Right atrium auricular region (tissue), 2 donors: ENCODE data around the gene ZNF169. TPM values are rescaled to one million over a fixed set of nuclear protein-coding genes. Genes with fewer than 3 reads are reported as not detected.
A peak's percentile ranks its signal among the peaks of the same experiment; 100 is the strongest.
"Not testable (repeated sequence)": the region's sequence is repeated elsewhere in the genome, so short reads cannot be mapped to it uniquely, and the experiment has no call there.

Experiments used
- DNase-seq: peaks from one replicate; pipeline ENCODE4 v3.0.0-alpha.2; 2019; ENCODE audit warnings: low spot score
- H3K27ac ChIP-seq, 2 donors: fragments of 200-600 bp; sonication (generic); 1 replicate in 1 of 2; 2 replicates in 1 of 2; pipeline ENCODE4 v1.5.1; 2016 to 2019
- H3K27me3 ChIP-seq, 2 donors: fragments of 200-600 bp; sonication (generic); one replicate each; pipeline versions ENCODE4 v1.5.1 to v1.6.0; 2017 to 2019
- H3K36me3 ChIP-seq: fragments of 200-600 bp; sonication (generic); one replicate; pipeline ENCODE4 v1.5.1; 2016
- H3K4me1 ChIP-seq, 2 donors: fragments of 200-600 bp; sonication (generic); one replicate each; pipeline versions ENCODE4 v1.5.1 to v1.6.0; 2017 to 2019
- H3K4me3 ChIP-seq, 2 donors: fragments of 200-600 bp; sonication (generic); 1 replicate in 1 of 2; 2 replicates in 1 of 2; pipeline ENCODE4 v1.5.1; 2017 to 2019; ENCODE audit warnings: mild to moderate bottlenecking in 1 of 2, moderate library complexity in 1 of 2
- H3K9me3 ChIP-seq, 2 donors: fragments of 200-600 bp; sonication (generic); one replicate each; pipeline ENCODE4 v1.5.1; 2019
- total RNA-seq, 2 donors: library from RNA; depleted of rRNA; stranded (reverse); fragments of >200 nt; gene quantifications; one replicate each; pipeline ENCODE4 v1.1.0, GENCODE V29; 2016

ZNF169 gene
- total RNA-seq, 2 donors from 2014 or later: 1.8 to 6.5 TPM

DNA sequence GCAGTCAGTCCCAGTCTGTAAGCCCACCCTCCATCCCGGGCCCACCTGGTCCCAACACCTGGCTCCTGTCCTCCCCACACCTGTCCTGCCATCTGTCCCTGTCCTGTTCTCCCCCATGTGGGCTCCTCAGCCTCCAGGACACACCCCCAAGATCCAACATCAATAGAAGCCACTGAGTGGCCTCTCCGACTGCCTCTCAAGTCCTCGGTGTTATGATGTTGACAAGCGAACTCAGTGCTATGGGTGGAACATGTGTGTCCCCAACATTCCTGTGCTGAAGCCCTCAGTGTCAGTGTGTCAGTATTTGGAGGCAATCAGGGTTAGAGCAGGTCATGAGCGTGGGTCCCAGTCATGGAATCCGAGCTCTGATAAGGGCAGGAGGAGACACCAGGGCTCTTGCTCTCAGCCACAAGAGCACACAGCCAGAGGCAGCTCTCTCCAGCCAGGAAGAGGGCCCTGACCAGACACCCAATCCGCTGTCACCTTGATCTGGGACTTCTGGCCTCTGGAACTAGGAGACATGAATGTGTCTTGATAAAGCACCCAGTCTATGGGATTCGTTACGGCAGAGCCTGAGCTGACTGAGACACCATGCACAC lies 63.3 kb downstream of the ZNF169 start:
- H3K4me3 ChIP-seq, H3K36me3 ChIP-seq, H3K27me3 ChIP-seq, H3K9me3 ChIP-seq, H3K27ac ChIP-seq, H3K4me1 ChIP-seq, DNase-seq: not testable (repeated sequence)

DNA sequence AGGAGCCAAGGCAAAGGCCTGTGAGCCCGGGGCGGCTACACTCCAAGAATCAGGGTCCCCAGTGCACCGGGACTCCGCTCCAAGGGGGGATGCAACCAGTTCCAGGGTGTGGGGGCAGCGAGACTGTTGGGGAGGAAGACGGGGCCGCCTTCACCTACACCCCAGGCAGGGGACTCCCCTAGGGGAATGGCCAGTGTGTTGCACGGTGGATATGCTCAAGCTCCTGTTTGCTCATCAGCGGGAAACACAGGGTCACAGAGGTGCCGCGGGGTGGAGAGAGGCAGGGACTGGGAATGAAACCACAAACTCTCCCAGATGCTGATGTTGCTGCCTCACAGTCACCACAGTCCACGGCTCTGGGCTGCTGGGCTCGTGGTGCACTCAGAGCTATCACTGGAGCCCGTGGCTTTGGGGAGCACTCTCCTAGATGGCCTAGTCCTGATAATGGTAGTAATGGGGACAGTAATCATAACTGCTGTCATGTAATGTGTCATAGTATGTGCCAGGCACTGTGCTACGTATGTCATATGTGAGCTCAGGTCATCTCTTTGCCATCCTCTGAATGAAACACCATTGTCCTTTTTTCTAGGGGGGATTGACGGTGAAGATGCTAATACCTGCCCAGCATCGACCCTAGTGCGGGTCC lies 64.2 kb downstream of the ZNF169 start:
- not testable (repeated sequence) for H3K27ac ChIP-seq, DNase-seq, H3K9me3 ChIP-seq, H3K36me3 ChIP-seq, H3K4me1 ChIP-seq, H3K4me3 ChIP-seq, H3K27me3 ChIP-seq

DNA sequence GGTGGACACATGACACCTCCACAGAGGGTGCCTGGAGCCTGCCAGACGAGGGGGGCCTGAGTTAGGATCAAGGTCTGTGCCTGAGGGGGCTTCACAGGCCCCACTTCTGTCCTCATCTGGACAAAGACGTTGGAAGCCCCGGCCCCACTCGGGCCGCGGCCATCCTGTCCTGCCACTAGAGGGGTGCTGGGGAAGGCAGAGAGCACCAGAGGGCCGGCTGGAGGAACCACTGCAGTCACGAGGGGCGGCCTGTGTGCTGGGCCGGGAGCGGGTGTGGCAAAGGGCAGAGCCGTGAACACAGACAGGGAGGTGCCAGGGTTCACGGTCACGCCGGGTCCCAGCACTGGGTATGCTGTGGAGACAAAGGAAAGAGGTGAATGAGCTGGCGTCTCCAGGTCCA lies 66.5 kb downstream of the ZNF169 start:
- H3K4me3 ChIP-seq, H3K27me3 ChIP-seq, H3K36me3 ChIP-seq, H3K4me1 ChIP-seq, H3K27ac ChIP-seq, H3K9me3 ChIP-seq: not testable (repeated sequence)
- DNase-seq: peak; percentile 1

GRCh38 chr9:94328544-94328943 lies 69.4 kb downstream of the ZNF169 start, which contains the start of gene NUTM2F:
TSS of gene NUTM2F (minus strand) at chr9:94328644. CDS start at chr9:94328623, 21 bp downstream.
- H3K4me3 ChIP-seq, H3K36me3 ChIP-seq, H3K4me1 ChIP-seq, H3K27ac ChIP-seq, DNase-seq, H3K27me3 ChIP-seq, H3K9me3 ChIP-seq: not testable (repeated sequence)

DNA sequence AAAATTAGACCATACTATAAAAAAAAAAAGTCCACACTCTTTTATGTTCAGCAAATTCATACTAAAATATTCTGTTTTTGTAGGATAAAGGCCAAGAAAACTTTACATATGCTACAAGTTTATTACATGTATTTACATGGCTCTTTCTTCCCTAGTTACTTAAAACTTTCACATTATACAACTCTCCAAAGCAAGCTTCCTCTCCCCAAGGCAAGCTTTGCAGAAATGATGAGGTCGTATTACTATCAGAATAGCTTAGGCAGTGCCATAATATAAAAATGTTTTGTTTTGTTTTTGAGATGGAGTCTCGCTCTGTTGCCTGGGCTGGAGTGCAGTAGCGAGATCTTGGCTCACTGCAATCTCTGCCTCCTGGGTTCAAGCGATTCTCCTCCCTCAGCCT lies 77.3 kb downstream of the ZNF169 start:
- not testable (repeated sequence) for H3K4me3 ChIP-seq, H3K4me1 ChIP-seq, H3K36me3 ChIP-seq, H3K9me3 ChIP-seq, DNase-seq, H3K27me3 ChIP-seq, H3K27ac ChIP-seq

DNA sequence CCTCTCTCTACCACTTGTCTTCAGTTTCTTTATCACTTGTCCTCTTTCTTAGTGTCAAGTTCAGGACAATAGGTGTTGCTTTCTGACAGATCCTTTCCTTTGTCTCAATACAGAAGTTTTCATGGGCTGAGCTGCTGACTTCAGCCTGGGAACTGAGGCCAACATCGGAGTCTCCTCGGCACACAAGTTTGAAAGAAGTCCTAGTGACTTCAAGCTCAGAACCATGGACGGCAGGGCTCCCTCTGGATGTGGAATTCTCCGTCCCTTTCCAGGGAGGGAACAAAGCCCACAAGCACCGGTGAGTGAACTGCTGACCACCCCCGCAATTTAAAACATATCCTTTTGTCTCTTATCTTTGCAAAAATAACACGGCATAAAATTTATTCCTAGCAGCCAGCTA lies 79.6 kb downstream of the ZNF169 start:
- H3K9me3 ChIP-seq, H3K27me3 ChIP-seq, DNase-seq, H3K4me1 ChIP-seq, H3K4me3 ChIP-seq, H3K27ac ChIP-seq, H3K36me3 ChIP-seq: not testable (repeated sequence)

DNA sequence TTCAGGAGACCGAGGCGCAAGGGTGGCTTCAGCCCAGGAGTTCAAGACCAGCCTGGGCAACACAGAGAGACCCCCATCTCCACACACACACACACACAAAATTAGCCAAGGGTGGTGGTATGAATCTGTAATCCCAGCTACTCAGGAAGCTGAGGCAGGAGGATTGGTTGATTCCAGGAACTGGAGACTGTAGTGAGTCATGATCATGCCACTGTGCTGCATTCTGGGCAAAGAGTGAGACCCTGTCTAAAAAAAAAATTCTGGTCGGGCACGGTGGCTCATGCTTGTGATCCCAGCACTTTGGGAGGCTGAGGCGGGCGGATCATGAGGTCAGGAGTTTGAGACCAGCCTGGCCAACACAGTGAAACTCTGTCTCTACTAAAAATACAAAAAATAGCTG lies 80.6 kb downstream of the ZNF169 start:
- H3K27ac ChIP-seq, H3K4me1 ChIP-seq, H3K4me3 ChIP-seq, H3K36me3 ChIP-seq, H3K27me3 ChIP-seq, DNase-seq, H3K9me3 ChIP-seq: not testable (repeated sequence)

GRCh38 chr9:94340750-94341149 lies 81.7 kb downstream of the ZNF169 start:
- not testable (repeated sequence) for H3K4me1 ChIP-seq, H3K36me3 ChIP-seq, H3K27ac ChIP-seq, H3K27me3 ChIP-seq, DNase-seq, H3K4me3 ChIP-seq, H3K9me3 ChIP-seq

DNA sequence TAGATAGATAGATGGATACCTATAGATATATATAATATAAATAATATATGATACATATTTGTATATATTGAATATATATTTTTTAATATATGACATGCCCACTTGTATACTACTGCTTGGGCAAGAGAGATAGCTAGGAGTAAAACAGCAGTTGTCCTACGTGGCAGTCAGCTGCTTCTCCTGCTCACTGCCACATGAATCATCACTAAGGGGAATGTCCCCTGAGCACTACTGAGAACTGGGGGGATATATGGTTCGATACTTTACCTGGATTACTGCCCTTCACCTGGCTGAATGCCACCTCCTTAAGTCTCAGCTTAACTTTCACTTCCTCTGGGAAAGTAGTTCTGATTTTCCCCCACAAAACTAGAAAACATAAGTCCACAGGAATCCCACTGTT lies 82.6 kb downstream of the ZNF169 start:
- DNase-seq, H3K27ac ChIP-seq, H3K36me3 ChIP-seq, H3K4me3 ChIP-seq, H3K27me3 ChIP-seq, H3K9me3 ChIP-seq, H3K4me1 ChIP-seq: not testable (repeated sequence)

DNA sequence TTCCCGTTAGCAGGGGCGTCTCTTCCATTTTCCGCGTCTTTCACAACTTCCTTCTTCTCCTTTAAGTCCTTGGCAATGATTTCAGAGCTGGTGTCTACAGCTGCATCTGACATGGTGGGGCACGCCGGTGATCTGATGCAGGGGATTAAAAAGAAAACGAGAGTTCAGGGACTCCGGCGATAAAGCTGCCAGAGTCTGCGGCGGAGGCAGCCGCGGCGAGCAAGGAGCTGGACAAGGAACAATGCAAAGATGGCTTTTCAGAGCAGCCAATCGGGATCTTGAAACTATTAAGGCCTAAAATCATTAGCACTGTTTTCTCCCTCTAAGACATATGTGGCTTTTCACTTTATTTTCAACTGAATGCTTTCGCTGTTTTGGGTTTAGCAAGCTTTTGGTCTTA lies 88.4 kb downstream of the ZNF169 start:
- H3K4me3 ChIP-seq, H3K36me3 ChIP-seq, H3K27ac ChIP-seq, DNase-seq, H3K27me3 ChIP-seq, H3K4me1 ChIP-seq, H3K9me3 ChIP-seq: not testable (repeated sequence)

GRCh38 chr9:94348754-94349153 lies 89.7 kb downstream of the ZNF169 start:
- H3K27ac ChIP-seq, H3K4me3 ChIP-seq, H3K9me3 ChIP-seq, H3K27me3 ChIP-seq, DNase-seq, H3K36me3 ChIP-seq, H3K4me1 ChIP-seq: not testable (repeated sequence)

Other genes starting within 250 kb of the ZNF169 start
- 10 to 100 TPM in 1 of 2 donors, 1 to 10 TPM in 1; 9.6 to 10.2 TPM for gene PTPDC1, start 174.8 kb upstream of the ZNF169 start, total RNA-seq
- not detected for gene NUTM2F, start 69.3 kb downstream of the ZNF169 start, total RNA-seq